Measurements from ENCODE around the gene VENTX. TPM values are rescaled to one million over a fixed set of nuclear protein-coding genes. Genes with fewer than 3 reads are reported as not detected.

VENTX gene
- total and polyA plus RNA-seq, 7 donors = 0.36 to 1.4 (median 0.83) TPM; not detected in 2

GRCh38 chr10:133224076-133224475, 13.6 kb upstream of the VENTX start:
- Histone ChIP-seq H3K36me3 (no peaks in the 10 kb centered on the region), H3K4me3 (no peak overlapping the region), H3K27me3 (peaks cover 5 to 59% (median 29%) of the 10 kb centered on the region in 3 donors), H3K9me3 (no peaks in the 10 kb centered on the region), H3K27ac (no peak overlapping the region), H3K4me1 (no peaks in the 10 kb centered on the region)
- intact Hi-C loops (cut with DNase I) = no loop called here
- DNase-seq = no peak
- 76 to 79% methylated on average over 14 of the region's 14 CpGs for WGBS, 2 donors
- TF ChIP-seq CTCF (IDR thresholded peaks at IDR 0.05) (no peak), EP300 (IDR thresholded peaks at IDR 0.05) (no peak), POLR2AphosphoS5 (IDR thresholded peaks at IDR 0.05) (no peak), POLR2A (IDR thresholded peaks at IDR 0.05) (no peak)

- no peak for DNase-seq
- H3K27ac ChIP-seq = no peak overlapping the region
- no peak overlapping the region for H3K4me3 ChIP-seq
- intact Hi-C loops (cut with DNase I) = no loop called here
- H3K9me3 ChIP-seq = no peaks in the 10 kb centered on the region
- H3K36me3 ChIP-seq = no peaks in the 10 kb centered on the region
- TF ChIP-seq EP300 (IDR thresholded peaks at IDR 0.05) = no peak
- TF ChIP-seq POLR2AphosphoS5 (IDR thresholded peaks at IDR 0.05) = no peak
- no peak for TF ChIP-seq POLR2A (IDR thresholded peaks at IDR 0.05)
- no peak for TF ChIP-seq CTCF (IDR thresholded peaks at IDR 0.05)
- peaks cover 10 to 59% (median 29%) of the 10 kb centered on the region in 3 donors for H3K27me3 ChIP-seq
- peaks cover 0 to 4% (median 2%) of the 10 kb centered on the region in 4 donors for H3K4me1 ChIP-seq
- WGBS, 2 donors = 83 to 88% methylated on average over 25 of the region's 25 CpGs
These were observed 12.8 kb upstream of the VENTX start for GRCh38 chr10:133224756-133225372.

GRCh38 chr10:133225707-133226191, 11.9 kb upstream of the VENTX start:
- 79 to 85% methylated on average over 23 of the region's 23 CpGs for WGBS, 2 donors
- DNase-seq = no peak
- intact Hi-C loops (cut with DNase I) = no loop called here
- Histone ChIP-seq H3K27ac (no peak overlapping the region), H3K4me1 (peaks cover 0 to 13% (median 7%) of the 10 kb centered on the region in 4 donors), H3K27me3 (peaks cover 17 to 64% (median 34%) of the 10 kb centered on the region in 3 donors), H3K4me3 (no peak overlapping the region), H3K9me3 (no peaks in the 10 kb centered on the region), H3K36me3 (no peaks in the 10 kb centered on the region)
- no peak for TF ChIP-seq POLR2A (IDR thresholded peaks at IDR 0.05)
- no peak for TF ChIP-seq POLR2AphosphoS5 (IDR thresholded peaks at IDR 0.05)
- no peak for TF ChIP-seq CTCF (IDR thresholded peaks at IDR 0.05)
- TF ChIP-seq EP300 (IDR thresholded peaks at IDR 0.05) = no peak

- no peak overlapping the region for H3K4me3 ChIP-seq
- WGBS, 2 donors = 53 to 54% methylated on average over 30 of the region's 30 CpGs
- intact Hi-C loops (cut with DNase I) = no loop called here
- H3K9me3 ChIP-seq = no peaks in the 10 kb centered on the region
- no peak for DNase-seq
- H3K36me3 ChIP-seq = no peaks in the 10 kb centered on the region
- peaks cover 22 to 64% (median 34%) of the 10 kb centered on the region in 3 donors for H3K27me3 ChIP-seq
- peaks cover 0 to 14% (median 8%) of the 10 kb centered on the region in 4 donors for H3K4me1 ChIP-seq
- TF ChIP-seq POLR2A (IDR thresholded peaks at IDR 0.05) (no peak), CTCF (IDR thresholded peaks at IDR 0.05) (no peak), POLR2AphosphoS5 (IDR thresholded peaks at IDR 0.05) (no peak), EP300 (IDR thresholded peaks at IDR 0.05) (no peak)
- no peak overlapping the region for H3K27ac ChIP-seq
These were observed 11.3 kb upstream of the VENTX start for GRCh38 chr10:133226251-133226808.

Measured in sigmoid colon (tissue), 7 donors.